ENCODE measurements around the gene LTBR.
"Not testable (repeated sequence)": the region's sequence is repeated elsewhere in the genome, so short reads cannot be mapped to it uniquely, and the experiment has no call there.

The LTBR gene

GRCh38 chr12:6343518-6343917 lies 40.4 kb upstream of the LTBR start:
- no peak for TF ChIP-seq CTCF (IDR thresholded peaks at IDR 0.05; ENCODE audit: insufficient read depth, missing control alignments)
- FAIRE-seq = no peak
- DNase-seq (ENCODE audit: insufficient read length, low spot score) = no peak

- not testable (repeated sequence) for DNase-seq (ENCODE audit: insufficient read length, low spot score); FAIRE-seq
Measured at GRCh38 chr12:6344101-6344660, 39.8 kb upstream of the LTBR start.

GRCh38 chr12:6345319-6346091 lies 38.5 kb upstream of the LTBR start:
- FAIRE-seq (no peak), DNase-seq (ENCODE audit: insufficient read length, low spot score) (no peak)
- no peak for TF ChIP-seq CTCF (IDR thresholded peaks at IDR 0.05; ENCODE audit: insufficient read depth, missing control alignments)

- TF ChIP-seq CTCF (IDR thresholded peaks at IDR 0.05; ENCODE audit: insufficient read depth, missing control alignments) = no peak
- no peak for DNase-seq (ENCODE audit: insufficient read length, low spot score)
- FAIRE-seq = no peak
Measured at GRCh38 chr12:6346235-6346832, 37.6 kb upstream of the LTBR start.

GRCh38 chr12:6346942-6347341 lies 37.0 kb upstream of the LTBR start:
- no peak for TF ChIP-seq CTCF (IDR thresholded peaks at IDR 0.05; ENCODE audit: insufficient read depth, missing control alignments)
- FAIRE-seq (no peak), DNase-seq (ENCODE audit: insufficient read length, low spot score) (no peak)

- TF ChIP-seq CTCF (IDR thresholded peaks at IDR 0.05; ENCODE audit: insufficient read depth, missing control alignments) = no peak
- DNase-seq (ENCODE audit: insufficient read length, low spot score) = no peak
- no peak for FAIRE-seq
Measured at GRCh38 chr12:6347367-6348338, 36.3 kb upstream of the LTBR start.

GRCh38 chr12:6351622-6352021 lies 32.3 kb upstream of the LTBR start:
- no peak for TF ChIP-seq CTCF (IDR thresholded peaks at IDR 0.05; ENCODE audit: insufficient read depth, missing control alignments)
- DNase-seq (ENCODE audit: insufficient read length, low spot score) (no peak), FAIRE-seq (no peak)
